Thoracic aorta (tissue), 2 donors: ENCODE measurements around the gene JAG1. TPM values are rescaled to one million over a fixed set of nuclear protein-coding genes. Genes with fewer than 3 reads are reported as not detected.

Source experiments
- ATAC-seq: fragments of 150-250 bp; one replicate; pipeline ENCODE4 v1.8.0; 2017; ENCODE audit warnings: low read depth; ENCODE audit not compliant: insufficient number of reproducible peaks, low FRiP score
- DNase-seq: peaks from one replicate; pipeline ENCODE4 v3.0.0-alpha.2; 2020; ENCODE audit warnings: low spot score
- H3K27ac ChIP-seq, 2 donors: fragments of 200-600 bp; sonication (generic); 1 replicate in 1 of 2; 2 replicates in 1 of 2; pipeline ENCODE4 v1.5.1; 2016; ENCODE audit warnings: mild to moderate bottlenecking in 2 of 2, moderate library complexity in 2 of 2
- H3K27me3 ChIP-seq: fragments of 200-600 bp; sonication (generic); replicated peaks from 2 replicates; pipeline ENCODE4 v1.6.0; 2016; ENCODE audit warnings: mild to moderate bottlenecking; ENCODE audit not compliant: insufficient read depth
- H3K36me3 ChIP-seq: fragments of 200-600 bp; sonication (generic); one replicate; pipeline ENCODE4 v1.5.1; 2016
- H3K4me1 ChIP-seq, 2 donors: fragments of 200-600 bp; sonication (generic); 1 replicate in 1 of 2; 2 replicates in 1 of 2; pipeline versions ENCODE4 v1.5.1 to v1.6.0; 2016; ENCODE audit warnings: low read depth in 2 of 2, mild to moderate bottlenecking in 1 of 2; ENCODE audit not compliant: control insufficient read depth in 1 of 2
- H3K4me3 ChIP-seq: fragments of 200-600 bp; sonication (generic); 2 replicates; pipeline ENCODE4 v1.5.1; 2016; ENCODE audit warnings: mild to moderate bottlenecking
- H3K9me3 ChIP-seq: fragments of 200-600 bp; sonication (generic); 2 replicates; pipeline ENCODE4 v1.5.1; 2016
- CTCF ChIP-seq: fragments of 200-600 bp; sonication (generic); IDR thresholded peaks from one replicate; pipeline ENCODE4 v1.5.1; 2019; ENCODE audit warnings: antibody characterized with exemption
- total RNA-seq, 2 donors: library from RNA; depleted of rRNA; stranded (reverse); fragments of >200 nt; gene quantifications; one replicate each; pipeline versions ENCODE4 v1.1.0 to v1.2.3, GENCODE V29; 2016

The JAG1 gene
- total RNA-seq, 2 donors from 2014 or later = 237 to 253 TPM

- DNase-seq = no peak
- Histone ChIP-seq H3K4me1 (peaks cover 62 to 97% of the 10 kb centered on the region in 2 donors), H3K27me3 (no peaks in the 10 kb centered on the region), H3K9me3 (no peaks in the 10 kb centered on the region), H3K4me3 (peak overlapping the region; percentile 58), H3K27ac (peak overlapping the region; percentile 98 to 100), H3K36me3 (peaks cover 46% of the 10 kb centered on the region)
- TF ChIP-seq CTCF = no peak
- ATAC-seq = peak; percentile 19
These were observed 21.0 kb downstream of the JAG1 start for GRCh38 chr20:10652660-10653261.

- Histone ChIP-seq H3K4me3 (peak overlapping the region; percentile 58), H3K27me3 (no peaks in the 10 kb centered on the region), H3K9me3 (no peaks in the 10 kb centered on the region), H3K27ac (peak overlapping the region; percentile 98 to 100), H3K4me1 (peaks cover 60 to 97% of the 10 kb centered on the region in 2 donors), H3K36me3 (peaks cover 51% of the 10 kb centered on the region)
- DNase-seq (no peak), ATAC-seq (no peak)
- no peak for TF ChIP-seq CTCF
These were observed 21.6 kb downstream of the JAG1 start for GRCh38 chr20:10652185-10652584.

- TF ChIP-seq CTCF = no peak
- no peak for ATAC-seq
- H3K36me3 ChIP-seq = peaks cover 55% of the 10 kb centered on the region
- peak overlapping the region; percentile 98 to 100 for H3K27ac ChIP-seq
- no peak overlapping the region for H3K4me3 ChIP-seq
- no peaks in the 10 kb centered on the region for H3K27me3 ChIP-seq
- H3K9me3 ChIP-seq = no peaks in the 10 kb centered on the region
- peaks cover 58 to 97% of the 10 kb centered on the region in 2 donors for H3K4me1 ChIP-seq
- no peak for DNase-seq
These were observed 22.4 kb downstream of the JAG1 start for GRCh38 chr20:10651227-10651990.

- DNase-seq (no peak), ATAC-seq (no peak)
- H3K27me3 ChIP-seq = no peaks in the 10 kb centered on the region
- no peaks in the 10 kb centered on the region for H3K9me3 ChIP-seq
- no peak for TF ChIP-seq CTCF
- H3K4me3 ChIP-seq = no peak overlapping the region
- H3K36me3 ChIP-seq = peaks cover 68% of the 10 kb centered on the region
- H3K4me1 ChIP-seq = peaks cover 45 to 97% of the 10 kb centered on the region in 2 donors
- peak overlapping the region; percentile 98 to 100 for H3K27ac ChIP-seq
These were observed 24.0 kb downstream of the JAG1 start for GRCh38 chr20:10649797-10650160.

- no peak overlapping the region for H3K4me3 ChIP-seq
- TF ChIP-seq CTCF = no peak
- H3K27me3 ChIP-seq = no peaks in the 10 kb centered on the region
- ATAC-seq = no peak
- DNase-seq = no peak
- peaks cover 72% of the 10 kb centered on the region for H3K36me3 ChIP-seq
- H3K4me1 ChIP-seq = peaks cover 42 to 96% of the 10 kb centered on the region in 2 donors
- peak overlapping the region; percentile 98 to 100 for H3K27ac ChIP-seq
- H3K9me3 ChIP-seq = no peaks in the 10 kb centered on the region
These were observed 24.6 kb downstream of the JAG1 start for GRCh38 chr20:10649080-10649796.
